ENCODE measurements around the gene HS6ST3.

- TF ChIP-seq POLR2AphosphoS5 (IDR thresholded peaks at IDR 0.05) (no peak), POLR2A (IDR thresholded peaks at IDR 0.05) (no peak), CTCF (IDR thresholded peaks at IDR 0.05 in 8 of 11, conservative IDR thresholded peaks at IDR 0.05 in 3 of 11) (no peak)
Observed at GRCh38 chr13:96836733-96837132, 746.8 kb downstream of the HS6ST3 start.

Measured in spleen (tissue), 7 donors.